ENCODE results near the gene YPEL1.

The YPEL1 gene

GRCh38 chr22:21663738-21664137 is 71.9 kb downstream of the YPEL1 start:
- Histone ChIP-seq H3K9me2 (replicated peaks; ENCODE audit: low read depth, low read length) (no peaks in the 10 kb centered on the region), H3K9me3 (ENCODE audit: insufficient read depth, low read depth, low read length) (no peaks in the 10 kb centered on the region), H3K9ac (ENCODE audit: low read depth, low read length, poor library complexity, severe bottlenecking) (no peak overlapping the region), H4K20me1 (ENCODE audit: insufficient read depth, low read length, poor library complexity, severe bottlenecking) (no peaks in the 10 kb centered on the region), H2AFZ (ENCODE audit: low read length) (no peak overlapping the region), H3K36me3 (ENCODE audit: insufficient read depth, low read length) (no peaks in the 10 kb centered on the region), H3K4me2 (ENCODE audit: low read depth, low read length, poor library complexity, severe bottlenecking) (no peak overlapping the region), H3K79me2 (ENCODE audit: insufficient read depth, low read length) (peaks cover 30% of the 10 kb centered on the region; the same call in 1 of the 2 replicates), H3F3A (ENCODE audit: low read depth) (no peaks in the 10 kb centered on the region), H3K4me3 (ENCODE audit: low read length, poor library complexity, severe bottlenecking) (no peak overlapping the region), H3K4me1 (ENCODE audit: insufficient read depth, low read length, poor library complexity, severe bottlenecking) (peaks cover 9% of the 10 kb centered on the region), H3K27me3 (ENCODE audit: insufficient read depth, low read length, poor library complexity, severe bottlenecking) (no peaks in the 10 kb centered on the region)
- TF ChIP-seq CTCF (conservative IDR thresholded peaks at IDR 0.05; ENCODE audit: low read length) (no peak), EZH2phosphoT487 (IDR thresholded peaks at IDR 0.05; ENCODE audit: borderline replicate concordance) (no peak)

DNA sequence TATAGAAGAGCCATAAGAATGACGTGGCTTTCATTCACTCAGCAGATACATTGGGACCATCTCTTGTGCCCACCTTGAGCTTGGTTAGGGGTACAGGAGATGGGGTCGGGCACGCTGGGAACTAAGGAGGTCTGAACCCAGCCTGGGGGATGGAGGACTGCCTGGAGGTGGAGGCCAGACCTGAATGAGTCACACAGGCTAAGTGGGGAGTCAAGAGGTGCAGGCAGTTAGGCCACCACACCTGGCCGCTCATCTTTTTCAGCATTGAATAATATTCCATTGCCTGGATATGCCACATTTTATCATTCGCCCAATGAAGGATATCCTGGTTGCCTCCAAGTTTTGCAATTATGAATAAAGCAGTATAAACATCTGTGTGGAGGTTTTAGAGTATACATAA is 73.6 kb downstream of the YPEL1 start:
- Histone ChIP-seq H3K9me2 (replicated peaks; ENCODE audit: low read depth, low read length) (no peaks in the 10 kb centered on the region), H3K9me3 (ENCODE audit: insufficient read depth, low read depth, low read length) (no peaks in the 10 kb centered on the region), H3K9ac (ENCODE audit: low read depth, low read length, poor library complexity, severe bottlenecking) (no peak overlapping the region), H3K4me3 (ENCODE audit: low read length, poor library complexity, severe bottlenecking) (no peak overlapping the region), H3F3A (ENCODE audit: low read depth) (peaks cover 3% of the 10 kb centered on the region; the same call in 1 of the 2 replicates), H3K36me3 (ENCODE audit: insufficient read depth, low read length) (no peaks in the 10 kb centered on the region), H3K27me3 (ENCODE audit: insufficient read depth, low read length, poor library complexity, severe bottlenecking) (no peaks in the 10 kb centered on the region), H3K4me1 (ENCODE audit: insufficient read depth, low read length, poor library complexity, severe bottlenecking) (peaks cover 16% of the 10 kb centered on the region), H3K4me2 (ENCODE audit: low read depth, low read length, poor library complexity, severe bottlenecking) (no peak overlapping the region), H2AFZ (ENCODE audit: low read length) (no peak overlapping the region), H4K20me1 (ENCODE audit: insufficient read depth, low read length, poor library complexity, severe bottlenecking) (no peaks in the 10 kb centered on the region), H3K79me2 (ENCODE audit: insufficient read depth, low read length) (peaks cover 23% of the 10 kb centered on the region; the same call in 1 of the 2 replicates)
- TF ChIP-seq CTCF (conservative IDR thresholded peaks at IDR 0.05; ENCODE audit: low read length) (no peak), EZH2phosphoT487 (IDR thresholded peaks at IDR 0.05; ENCODE audit: borderline replicate concordance) (no peak)

DNA sequence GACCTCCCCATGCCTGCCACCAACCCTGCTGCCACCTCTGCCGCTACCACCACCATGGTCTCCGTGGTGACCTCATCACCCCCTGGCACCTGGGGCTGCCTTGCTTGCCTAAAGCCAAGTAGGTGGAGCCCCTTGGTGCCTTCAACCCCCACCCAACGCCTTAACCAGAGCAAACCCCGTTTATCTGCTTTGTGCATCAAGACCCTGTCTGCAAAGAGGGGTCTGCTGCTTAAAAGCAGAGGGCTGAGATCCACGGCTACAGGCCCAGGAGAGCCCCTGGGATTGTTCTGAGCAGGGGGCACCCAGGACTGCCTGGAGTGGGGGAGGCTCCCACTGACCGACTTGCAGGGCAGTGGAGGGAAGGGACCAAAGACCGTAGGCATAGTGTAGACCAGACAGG is 74.7 kb downstream of the YPEL1 start:
- Histone ChIP-seq H3K79me2 (ENCODE audit: insufficient read depth, low read length) (peaks cover 13% of the 10 kb centered on the region; the same call in 1 of the 2 replicates), H3K27me3 (ENCODE audit: insufficient read depth, low read length, poor library complexity, severe bottlenecking) (no peaks in the 10 kb centered on the region), H4K20me1 (ENCODE audit: insufficient read depth, low read length, poor library complexity, severe bottlenecking) (no peaks in the 10 kb centered on the region), H3K36me3 (ENCODE audit: insufficient read depth, low read length) (no peaks in the 10 kb centered on the region), H3K4me2 (ENCODE audit: low read depth, low read length, poor library complexity, severe bottlenecking) (no peak overlapping the region), H3K9me3 (ENCODE audit: insufficient read depth, low read depth, low read length) (no peaks in the 10 kb centered on the region), H3K4me1 (ENCODE audit: insufficient read depth, low read length, poor library complexity, severe bottlenecking) (peaks cover 22% of the 10 kb centered on the region), H3K9ac (ENCODE audit: low read depth, low read length, poor library complexity, severe bottlenecking) (no peak overlapping the region), H3K4me3 (ENCODE audit: low read length, poor library complexity, severe bottlenecking) (no peak overlapping the region), H2AFZ (ENCODE audit: low read length) (no peak overlapping the region), H3K9me2 (replicated peaks; ENCODE audit: low read depth, low read length) (no peaks in the 10 kb centered on the region), H3F3A (ENCODE audit: low read depth) (peaks cover 13% of the 10 kb centered on the region)
- no peak for TF ChIP-seq EZH2phosphoT487 (IDR thresholded peaks at IDR 0.05; ENCODE audit: borderline replicate concordance)

DNA sequence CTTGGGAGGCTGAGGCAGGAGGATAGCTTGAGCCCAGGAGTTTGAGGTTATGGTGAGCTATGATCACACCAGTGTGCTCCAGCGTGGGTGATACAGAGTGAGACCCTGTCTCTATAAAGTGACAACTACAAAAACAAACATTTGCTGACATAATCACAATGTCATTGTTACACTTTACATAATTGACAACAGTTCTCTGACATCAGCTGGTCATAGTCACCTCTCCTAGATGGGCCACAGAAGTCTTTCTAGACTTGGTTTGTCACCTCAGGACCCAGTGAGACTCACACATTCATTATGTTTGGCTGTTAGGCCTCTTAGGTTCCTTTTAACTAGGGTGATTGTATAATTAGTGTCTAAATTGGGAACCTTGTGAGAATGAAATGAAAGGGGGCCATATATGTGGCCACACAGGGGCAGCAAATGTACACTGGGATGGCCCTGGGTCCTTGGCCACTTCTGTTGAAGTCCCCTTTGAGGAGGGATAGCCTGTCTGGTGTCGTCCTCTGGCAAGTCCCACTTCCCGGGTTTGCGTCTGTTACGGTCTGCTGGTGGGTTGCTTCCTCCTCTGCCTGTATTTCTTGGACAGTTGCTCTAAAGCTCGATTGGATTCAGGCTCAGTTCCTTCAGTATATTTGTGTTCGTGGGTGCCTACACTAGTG is 75.6 kb downstream of the YPEL1 start:
- H3K79me2 ChIP-seq (ENCODE audit: insufficient read depth, low read length), result peaks cover 13% of the 10 kb centered on the region; the same call in 1 of the 2 replicates
- H3K36me3 ChIP-seq (ENCODE audit: insufficient read depth, low read length), result no peaks in the 10 kb centered on the region
- H3K9me2 ChIP-seq (replicated peaks; ENCODE audit: low read depth, low read length), result no peaks in the 10 kb centered on the region
- no peak overlapping the region for H2AFZ ChIP-seq (ENCODE audit: low read length)
- H3K9ac ChIP-seq (ENCODE audit: low read depth, low read length, poor library complexity, severe bottlenecking), result no peak overlapping the region
- no peak overlapping the region for H3K4me3 ChIP-seq (ENCODE audit: low read length, poor library complexity, severe bottlenecking)
- H3K27me3 ChIP-seq (ENCODE audit: insufficient read depth, low read length, poor library complexity, severe bottlenecking), result no peaks in the 10 kb centered on the region
- H3F3A ChIP-seq (ENCODE audit: low read depth), result peaks cover 15% of the 10 kb centered on the region
- H3K4me1 ChIP-seq (ENCODE audit: insufficient read depth, low read length, poor library complexity, severe bottlenecking), result peaks cover 22% of the 10 kb centered on the region
- no peak overlapping the region for H3K4me2 ChIP-seq (ENCODE audit: low read depth, low read length, poor library complexity, severe bottlenecking)
- TF ChIP-seq EZH2phosphoT487 (IDR thresholded peaks at IDR 0.05; ENCODE audit: borderline replicate concordance), result no peak
- TF ChIP-seq CTCF (conservative IDR thresholded peaks at IDR 0.05; ENCODE audit: low read length), result no peak
- H4K20me1 ChIP-seq (ENCODE audit: insufficient read depth, low read length, poor library complexity, severe bottlenecking), result no peaks in the 10 kb centered on the region
- H3K9me3 ChIP-seq (ENCODE audit: insufficient read depth, low read depth, low read length), result no peaks in the 10 kb centered on the region

Measured in Loucy (cell line).